Erythroblast (primary cell): Measurements from ENCODE around the gene PDAP1.

Experiments
- GATA1 ChIP-seq: IDR thresholded peaks from 2 replicates; pipeline ENCODE4 v1.6.1; 2011; ENCODE audit warnings: low read depth, mild to moderate bottlenecking, control low read depth, low read length, moderate library complexity
- POLR2A ChIP-seq: IDR thresholded peaks from 2 replicates; pipeline ENCODE4 v1.6.1; 2011; ENCODE audit warnings: mild to moderate bottlenecking, low read length

GRCh38 chr7:99365318-99366141 lies 42.9 kb downstream of the PDAP1 start:
- TF ChIP-seq POLR2A (no peak), GATA1 (no peak)
